Gastrocnemius medialis (tissue), 4 donors: Measurements from ENCODE around the gene DMRTC1.
"Not testable (repeated sequence)": the region's sequence is repeated elsewhere in the genome, so short reads cannot be mapped to it uniquely, and the experiment has no call there.

Experiments
- POLR2A ChIP-seq, 2 donors: fragments of 450-650 bp; IDR thresholded peaks; one replicate each; pipeline ENCODE4 v1.6.1; 2017; ENCODE audit warnings: antibody characterized with exemption in 2 of 2, mild to moderate bottlenecking in 2 of 2, moderate library complexity in 2 of 2
- TF ChIP-seq, protein P1 (sequence below), 5 experiments: fragments of 450-650 bp in 3 of 5; fragments of 200-600 bp in 2 of 5; sonication (generic) in 2 of 5; IDR thresholded peaks in 4 of 5; conservative IDR thresholded peaks in 1 of 5; 1 replicate in 4 of 5; 2 replicates in 1 of 5; pipeline ENCODE4 v1.5.1; 2016 to 2019; ENCODE audit warnings: antibody characterized with exemption in 5 of 5, mild to moderate bottlenecking in 3 of 5, moderate library complexity in 3 of 5

DNA sequence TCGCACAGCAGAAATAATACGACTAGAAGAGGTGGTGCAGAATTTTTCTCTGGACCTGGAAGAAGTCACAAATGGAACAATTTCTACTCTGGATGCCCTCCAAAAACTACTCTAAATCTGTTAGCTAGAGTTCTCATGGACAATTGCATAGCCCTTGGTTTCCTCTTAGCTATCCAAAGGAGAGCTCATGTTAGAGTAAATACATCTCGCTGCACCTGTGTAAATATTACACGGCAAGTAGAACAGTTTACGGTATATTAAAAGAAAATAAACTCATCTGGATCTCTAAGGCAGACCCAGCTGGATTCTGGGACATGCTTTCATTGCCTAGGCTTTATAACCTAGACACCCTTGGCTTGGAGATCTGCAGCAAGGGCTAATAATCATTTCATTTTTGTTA is 28.2 kb upstream of the DMRTC1 start:
- TF ChIP-seq, protein P1, sequence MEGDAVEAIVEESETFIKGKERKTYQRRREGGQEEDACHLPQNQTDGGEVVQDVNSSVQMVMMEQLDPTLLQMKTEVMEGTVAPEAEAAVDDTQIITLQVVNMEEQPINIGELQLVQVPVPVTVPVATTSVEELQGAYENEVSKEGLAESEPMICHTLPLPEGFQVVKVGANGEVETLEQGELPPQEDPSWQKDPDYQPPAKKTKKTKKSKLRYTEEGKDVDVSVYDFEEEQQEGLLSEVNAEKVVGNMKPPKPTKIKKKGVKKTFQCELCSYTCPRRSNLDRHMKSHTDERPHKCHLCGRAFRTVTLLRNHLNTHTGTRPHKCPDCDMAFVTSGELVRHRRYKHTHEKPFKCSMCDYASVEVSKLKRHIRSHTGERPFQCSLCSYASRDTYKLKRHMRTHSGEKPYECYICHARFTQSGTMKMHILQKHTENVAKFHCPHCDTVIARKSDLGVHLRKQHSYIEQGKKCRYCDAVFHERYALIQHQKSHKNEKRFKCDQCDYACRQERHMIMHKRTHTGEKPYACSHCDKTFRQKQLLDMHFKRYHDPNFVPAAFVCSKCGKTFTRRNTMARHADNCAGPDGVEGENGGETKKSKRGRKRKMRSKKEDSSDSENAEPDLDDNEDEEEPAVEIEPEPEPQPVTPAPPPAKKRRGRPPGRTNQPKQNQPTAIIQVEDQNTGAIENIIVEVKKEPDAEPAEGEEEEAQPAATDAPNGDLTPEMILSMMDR (IDR thresholded peaks at IDR 0.05 in 4 of 5, conservative IDR thresholded peaks at IDR 0.05 in 1 of 5), result not testable (repeated sequence)
- TF ChIP-seq POLR2A (IDR thresholded peaks at IDR 0.05), result not testable (repeated sequence)
